Upper lobe of left lung (tissue), 4 donors: ENCODE results near the gene GPR34.

ENCODE experiments used
- CTCF ChIP-seq, 6 experiments: fragments of 450-650 bp in 4 of 6; fragments of 200-600 bp in 2 of 6; sonication (generic) in 2 of 6; IDR thresholded peaks; one replicate each; pipeline ENCODE4 v1.5.1; 2016 to 2019; ENCODE audit warnings: antibody characterized with exemption in 6 of 6
- EP300 ChIP-seq, 4 donors: sonication (generic); formaldehyde crosslinking; IDR thresholded peaks; one replicate each; pipeline ENCODE4 v1.5.1; 2017; ENCODE audit warnings: antibody characterized with exemption in 4 of 4, control low read depth in 2 of 4
- POLR2A ChIP-seq, 4 donors: fragments of 450-650 bp; IDR thresholded peaks; one replicate each; pipeline ENCODE4 v1.5.1; 2016 to 2017; ENCODE audit warnings: antibody characterized with exemption in 4 of 4, mild to moderate bottlenecking in 2 of 4
- POLR2AphosphoS5 ChIP-seq, 2 donors: sonication (generic); formaldehyde crosslinking; IDR thresholded peaks; one replicate each; pipeline ENCODE4 v1.5.1; 2017; ENCODE audit warnings: antibody characterized with exemption in 2 of 2

GRCh38 chrX:41689711-41690110 is 938 bp downstream of the GPR34 start:
- no peak for TF ChIP-seq CTCF (IDR thresholded peaks at IDR 0.05)
- no peak for TF ChIP-seq POLR2A (IDR thresholded peaks at IDR 0.05)
- no peak for TF ChIP-seq POLR2AphosphoS5 (IDR thresholded peaks at IDR 0.05)
- no peak for TF ChIP-seq EP300 (IDR thresholded peaks at IDR 0.05)
